Prostate gland (tissue), 2 donors: ENCODE results near the gene E2F1.

Experiments
- POLR2A ChIP-seq: fragments of 450-650 bp; IDR thresholded peaks from one replicate; pipeline ENCODE4 v1.6.1; 2016; ENCODE audit warnings: antibody characterized with exemption, mild to moderate bottlenecking
- TF ChIP-seq, protein P1 (sequence below), 4 experiments: fragments of 200-600 bp in 2 of 4; fragments of 450-650 bp in 2 of 4; sonication (generic) in 2 of 4; IDR thresholded peaks; 1 replicate in 3 of 4; 2 replicates in 1 of 4; pipeline ENCODE4 v1.5.1; 2016 to 2019; ENCODE audit warnings: antibody characterized with exemption in 4 of 4, mild to moderate bottlenecking in 2 of 4, moderate library complexity in 2 of 4

GRCh38 chr20:33653218-33653899 is 32.8 kb downstream of the E2F1 start:
- TF ChIP-seq, protein P1, sequence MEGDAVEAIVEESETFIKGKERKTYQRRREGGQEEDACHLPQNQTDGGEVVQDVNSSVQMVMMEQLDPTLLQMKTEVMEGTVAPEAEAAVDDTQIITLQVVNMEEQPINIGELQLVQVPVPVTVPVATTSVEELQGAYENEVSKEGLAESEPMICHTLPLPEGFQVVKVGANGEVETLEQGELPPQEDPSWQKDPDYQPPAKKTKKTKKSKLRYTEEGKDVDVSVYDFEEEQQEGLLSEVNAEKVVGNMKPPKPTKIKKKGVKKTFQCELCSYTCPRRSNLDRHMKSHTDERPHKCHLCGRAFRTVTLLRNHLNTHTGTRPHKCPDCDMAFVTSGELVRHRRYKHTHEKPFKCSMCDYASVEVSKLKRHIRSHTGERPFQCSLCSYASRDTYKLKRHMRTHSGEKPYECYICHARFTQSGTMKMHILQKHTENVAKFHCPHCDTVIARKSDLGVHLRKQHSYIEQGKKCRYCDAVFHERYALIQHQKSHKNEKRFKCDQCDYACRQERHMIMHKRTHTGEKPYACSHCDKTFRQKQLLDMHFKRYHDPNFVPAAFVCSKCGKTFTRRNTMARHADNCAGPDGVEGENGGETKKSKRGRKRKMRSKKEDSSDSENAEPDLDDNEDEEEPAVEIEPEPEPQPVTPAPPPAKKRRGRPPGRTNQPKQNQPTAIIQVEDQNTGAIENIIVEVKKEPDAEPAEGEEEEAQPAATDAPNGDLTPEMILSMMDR (IDR thresholded peaks at IDR 0.05): peak; percentile 55 to 83 (median 76)
- TF ChIP-seq POLR2A: no peak
